ENCODE measurements around the gene FAM131C.

FAM131C gene

DNA sequence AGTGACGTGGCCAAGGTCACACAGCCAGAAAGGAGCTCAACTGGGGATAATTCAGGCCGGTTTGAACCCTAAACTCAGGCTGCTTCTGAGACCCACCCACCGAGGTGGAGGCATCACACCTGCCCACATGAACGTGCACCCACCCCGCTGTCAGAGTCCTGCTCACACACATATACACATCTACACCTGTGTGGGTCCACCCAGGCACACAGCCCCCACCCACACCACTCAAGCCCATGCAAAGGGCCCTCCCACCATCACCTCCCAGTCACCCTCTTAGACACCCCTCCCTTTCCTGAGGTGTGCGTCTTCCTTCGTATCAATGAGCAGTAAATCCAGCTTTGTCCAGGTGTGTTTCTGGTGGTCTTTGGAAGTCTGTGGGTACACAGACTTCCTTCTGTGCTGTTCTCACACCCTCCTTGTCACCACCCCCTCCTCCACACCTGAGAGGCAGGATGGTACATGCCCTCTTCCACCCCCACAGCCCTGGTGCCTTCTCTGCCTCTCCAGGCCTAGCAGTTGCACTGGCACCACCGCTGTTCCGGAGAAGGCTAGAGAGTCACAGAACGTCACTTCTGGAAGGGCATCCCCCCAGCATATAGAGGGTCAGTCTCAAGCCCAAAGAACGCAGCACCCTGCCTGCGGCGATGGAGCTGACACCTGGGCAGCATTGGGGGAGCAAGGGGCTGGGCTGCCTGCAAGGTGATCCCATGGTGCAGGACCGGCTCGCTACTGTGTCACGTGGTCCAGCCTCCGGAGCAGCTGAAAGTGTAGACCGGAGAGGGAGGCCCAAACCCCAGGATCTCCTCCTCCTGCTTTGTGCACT, 18.9 kb upstream of the FAM131C start:
- DNase-seq (ENCODE audit: low read depth) = no peak
- H3K4me3 ChIP-seq (ENCODE audit: low read depth, low read length) = no peak overlapping the region
- TF ChIP-seq, protein P1, sequence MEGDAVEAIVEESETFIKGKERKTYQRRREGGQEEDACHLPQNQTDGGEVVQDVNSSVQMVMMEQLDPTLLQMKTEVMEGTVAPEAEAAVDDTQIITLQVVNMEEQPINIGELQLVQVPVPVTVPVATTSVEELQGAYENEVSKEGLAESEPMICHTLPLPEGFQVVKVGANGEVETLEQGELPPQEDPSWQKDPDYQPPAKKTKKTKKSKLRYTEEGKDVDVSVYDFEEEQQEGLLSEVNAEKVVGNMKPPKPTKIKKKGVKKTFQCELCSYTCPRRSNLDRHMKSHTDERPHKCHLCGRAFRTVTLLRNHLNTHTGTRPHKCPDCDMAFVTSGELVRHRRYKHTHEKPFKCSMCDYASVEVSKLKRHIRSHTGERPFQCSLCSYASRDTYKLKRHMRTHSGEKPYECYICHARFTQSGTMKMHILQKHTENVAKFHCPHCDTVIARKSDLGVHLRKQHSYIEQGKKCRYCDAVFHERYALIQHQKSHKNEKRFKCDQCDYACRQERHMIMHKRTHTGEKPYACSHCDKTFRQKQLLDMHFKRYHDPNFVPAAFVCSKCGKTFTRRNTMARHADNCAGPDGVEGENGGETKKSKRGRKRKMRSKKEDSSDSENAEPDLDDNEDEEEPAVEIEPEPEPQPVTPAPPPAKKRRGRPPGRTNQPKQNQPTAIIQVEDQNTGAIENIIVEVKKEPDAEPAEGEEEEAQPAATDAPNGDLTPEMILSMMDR (conservative IDR thresholded peaks at IDR 0.05; ENCODE audit: low read depth, low read length) = no peak

DNA sequence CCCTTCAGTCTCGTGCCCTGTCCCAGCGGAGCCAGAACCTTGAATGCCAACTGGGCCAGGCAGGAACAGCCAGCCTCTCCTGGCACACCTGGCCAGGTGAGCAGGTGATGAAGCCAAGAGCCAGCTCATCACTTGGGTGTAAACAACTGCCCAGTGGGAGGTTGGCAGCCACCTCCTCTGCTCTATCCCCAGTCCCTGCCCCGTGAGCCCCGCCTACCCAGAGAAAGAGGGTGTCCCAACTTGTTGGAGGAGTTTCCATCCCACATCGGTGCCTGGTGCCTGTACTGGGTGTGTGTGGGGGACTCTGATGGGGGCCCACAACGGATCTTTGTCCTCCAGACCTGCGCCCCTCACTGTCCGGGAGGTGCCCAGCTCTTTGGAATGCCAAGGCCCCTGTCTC, 17.8 kb upstream of the FAM131C start:
- TF ChIP-seq, protein P1 (conservative IDR thresholded peaks at IDR 0.05; ENCODE audit: low read depth, low read length) = no peak
- H3K4me3 ChIP-seq (ENCODE audit: low read depth, low read length) = no peak overlapping the region
- no peak for DNase-seq (ENCODE audit: low read depth)

DNA sequence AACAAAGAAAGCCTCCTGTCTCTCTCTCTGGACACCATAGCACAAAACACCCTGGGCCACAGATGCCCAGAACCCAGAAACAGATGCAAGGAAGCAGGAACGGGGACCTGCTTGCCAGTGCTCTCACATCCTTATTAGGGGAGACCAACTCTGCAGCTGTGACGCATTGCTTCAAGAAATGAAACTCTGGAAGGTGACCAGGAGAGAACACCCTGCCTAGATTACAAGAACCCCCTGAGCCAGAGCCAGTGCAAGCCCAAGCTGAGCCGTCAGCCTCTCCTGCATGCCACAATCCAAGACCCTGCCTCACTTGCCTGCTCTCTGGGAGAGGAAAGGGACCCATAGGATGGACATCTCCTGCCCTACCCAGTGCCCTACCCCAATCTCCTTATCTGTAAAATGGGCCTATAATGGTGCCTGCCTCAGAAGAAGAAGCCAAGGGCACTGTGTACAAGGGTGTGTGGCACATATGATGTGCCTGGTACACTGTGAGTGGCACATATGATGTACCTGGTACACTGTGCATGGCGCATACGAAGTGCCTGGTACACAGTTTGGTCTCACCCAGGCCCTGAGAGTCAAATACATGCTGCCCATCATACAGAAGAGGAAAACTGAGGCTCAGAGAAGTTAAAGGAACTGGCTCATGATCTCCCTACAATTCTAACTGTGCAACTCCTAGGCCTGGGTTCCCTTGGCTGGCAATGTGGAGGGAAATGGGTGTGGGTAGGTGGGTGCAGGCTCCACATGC, 16.8 kb upstream of the FAM131C start:
- no peak overlapping the region for H3K4me3 ChIP-seq (ENCODE audit: low read depth, low read length)
- no peak for DNase-seq (ENCODE audit: low read depth)
- TF ChIP-seq, protein P1 (conservative IDR thresholded peaks at IDR 0.05; ENCODE audit: low read depth, low read length) = no peak

DNA sequence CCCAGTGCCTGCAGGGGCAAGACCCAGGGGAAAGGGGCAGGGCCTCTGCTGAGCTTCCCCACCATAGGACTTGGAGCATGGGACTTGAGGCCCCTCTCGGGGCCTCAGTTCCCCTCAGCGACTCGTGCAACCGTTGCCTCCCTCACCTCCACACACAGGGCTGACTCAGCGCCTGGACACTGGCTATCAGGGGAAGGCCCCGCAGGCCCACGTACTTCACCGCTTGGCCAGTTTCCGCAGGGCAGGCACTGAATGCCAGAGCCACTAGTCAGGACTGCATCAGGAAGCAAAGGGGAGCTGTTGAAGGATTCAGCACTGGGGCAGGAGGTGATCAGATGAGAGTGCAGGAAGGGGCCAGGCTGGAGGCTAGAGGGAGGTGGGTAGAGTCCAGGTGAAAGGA, 15.5 kb upstream of the FAM131C start:
- TF ChIP-seq, protein P1 (conservative IDR thresholded peaks at IDR 0.05; ENCODE audit: low read depth, low read length) = no peak
- no peak overlapping the region for H3K4me3 ChIP-seq (ENCODE audit: low read depth, low read length)
- peak; percentile 70 for DNase-seq (ENCODE audit: low read depth)

DNA sequence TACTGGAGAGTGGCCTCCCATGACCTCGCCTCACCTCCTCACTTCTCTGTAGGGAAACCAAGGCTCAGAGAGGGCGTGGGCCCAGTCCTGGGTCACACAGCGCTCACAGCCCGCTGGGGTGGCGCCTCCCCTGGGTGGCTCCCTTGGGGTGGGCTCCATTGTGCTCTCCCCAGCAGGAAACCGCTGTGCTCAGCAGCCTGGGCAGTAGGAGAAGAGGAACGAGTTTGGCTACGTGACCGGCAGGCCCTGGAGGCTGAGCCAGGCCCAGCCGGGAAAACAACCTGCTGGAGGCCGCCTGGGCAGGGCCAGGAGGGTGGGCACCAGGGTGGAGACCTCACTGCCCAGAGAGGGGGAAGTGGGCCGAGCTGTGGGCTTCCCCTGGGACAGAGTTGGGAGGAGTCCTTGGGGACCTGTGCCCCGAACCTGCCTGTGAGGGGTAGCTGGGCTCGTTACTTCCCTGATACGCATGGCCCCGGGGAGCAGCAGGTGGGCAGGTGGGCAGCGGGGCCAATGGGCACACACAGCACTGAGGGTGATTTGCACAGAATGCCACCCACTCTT, 15.0 kb upstream of the FAM131C start:
- H3K4me3 ChIP-seq (ENCODE audit: low read depth, low read length) = no peak overlapping the region
- TF ChIP-seq, protein P1 (conservative IDR thresholded peaks at IDR 0.05; ENCODE audit: low read depth, low read length) = no peak
- DNase-seq (ENCODE audit: low read depth) = no peak

DNA sequence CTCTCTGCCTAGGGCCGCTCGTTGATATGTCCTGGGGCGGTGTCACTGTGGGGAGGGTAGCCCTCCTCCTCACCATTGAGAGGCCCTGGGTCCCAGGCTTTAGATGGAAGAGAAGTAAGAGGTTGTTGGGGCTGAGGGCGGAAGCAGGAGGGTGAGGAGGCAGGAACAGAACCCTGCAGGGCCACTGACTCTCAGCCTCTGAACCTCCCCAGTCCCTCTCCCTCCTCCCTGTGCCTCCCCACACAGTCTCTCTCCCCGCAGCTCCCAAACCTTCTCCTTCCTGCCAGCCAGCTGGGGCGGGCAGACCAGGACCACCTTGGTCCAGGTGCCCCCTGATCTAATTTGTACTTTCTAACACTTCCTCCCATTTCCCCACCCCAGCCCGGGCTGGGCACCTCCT, 14.3 kb upstream of the FAM131C start:
- DNase-seq (ENCODE audit: low read depth) = no peak
- TF ChIP-seq, protein P1 (conservative IDR thresholded peaks at IDR 0.05; ENCODE audit: low read depth, low read length) = no peak
- H3K4me3 ChIP-seq (ENCODE audit: low read depth, low read length) = no peak overlapping the region

All from choroid plexus epithelial cell (primary cell).